GM18519 (cell line): Measurements from ENCODE around the gene FUT8.
"Not testable (repeated sequence)": the region's sequence is repeated elsewhere in the genome, so short reads cannot be mapped to it uniquely, and the experiment has no call there.

ENCODE experiments used
- ATAC-seq: cut with Tn5 transposase; IDR thresholded peaks from one replicate; pipeline ENCODE4 v1.9.1; 2021; ENCODE audit warnings: mild to moderate bottlenecking, moderate library complexity; ENCODE audit not compliant: unreplicated experiment, low FRiP score

Gene FUT8

DNA sequence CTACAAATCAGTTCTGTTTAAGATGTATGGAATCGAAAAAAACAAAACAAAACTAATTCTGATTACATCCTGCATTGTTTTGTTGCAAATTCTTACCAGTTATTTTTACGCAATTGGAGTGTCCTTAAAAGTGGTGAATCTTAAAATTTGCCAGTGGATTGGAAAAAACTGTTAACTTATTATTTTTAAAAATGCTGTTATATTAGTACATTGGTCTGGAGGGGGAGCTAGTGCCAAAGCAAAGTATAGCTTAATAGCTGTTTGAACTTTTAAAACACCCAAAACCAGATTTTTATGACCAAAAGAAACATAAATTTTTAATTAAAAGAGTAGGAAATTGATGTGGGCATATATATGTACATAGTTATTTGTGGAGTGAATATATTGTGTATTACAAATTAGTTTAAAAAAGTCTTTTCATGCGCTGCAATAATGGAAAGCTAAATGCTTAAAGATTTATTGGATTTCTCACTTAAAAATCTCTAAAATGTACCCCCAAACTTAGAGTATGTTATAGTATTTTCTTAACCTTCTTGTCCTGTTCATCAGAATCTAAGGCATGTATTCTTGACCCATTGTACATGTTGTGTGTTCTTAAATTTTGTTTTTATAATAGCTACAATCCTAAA, 2.5 kb downstream of the FUT8 start:
- no peak for ATAC-seq

DNA sequence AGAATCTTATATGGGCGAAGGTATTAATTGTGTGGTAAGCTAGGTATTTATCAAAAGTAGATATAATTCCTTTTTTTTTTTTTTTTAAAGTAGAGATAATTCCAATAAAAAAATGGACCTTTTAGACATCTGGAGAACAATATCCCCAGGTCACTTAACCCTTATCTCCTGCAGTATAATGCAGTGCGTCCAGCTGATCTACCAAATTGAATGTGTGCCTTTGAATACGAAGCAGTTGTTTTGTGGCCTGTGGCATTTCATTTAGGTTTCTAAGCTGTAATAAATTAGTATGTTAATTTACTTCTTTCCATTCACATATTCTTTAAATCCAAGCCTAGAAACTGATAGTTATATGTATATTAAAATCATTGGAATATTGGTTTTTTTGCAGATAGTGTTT, 3.1 kb downstream of the FUT8 start:
- ATAC-seq, result no peak

DNA sequence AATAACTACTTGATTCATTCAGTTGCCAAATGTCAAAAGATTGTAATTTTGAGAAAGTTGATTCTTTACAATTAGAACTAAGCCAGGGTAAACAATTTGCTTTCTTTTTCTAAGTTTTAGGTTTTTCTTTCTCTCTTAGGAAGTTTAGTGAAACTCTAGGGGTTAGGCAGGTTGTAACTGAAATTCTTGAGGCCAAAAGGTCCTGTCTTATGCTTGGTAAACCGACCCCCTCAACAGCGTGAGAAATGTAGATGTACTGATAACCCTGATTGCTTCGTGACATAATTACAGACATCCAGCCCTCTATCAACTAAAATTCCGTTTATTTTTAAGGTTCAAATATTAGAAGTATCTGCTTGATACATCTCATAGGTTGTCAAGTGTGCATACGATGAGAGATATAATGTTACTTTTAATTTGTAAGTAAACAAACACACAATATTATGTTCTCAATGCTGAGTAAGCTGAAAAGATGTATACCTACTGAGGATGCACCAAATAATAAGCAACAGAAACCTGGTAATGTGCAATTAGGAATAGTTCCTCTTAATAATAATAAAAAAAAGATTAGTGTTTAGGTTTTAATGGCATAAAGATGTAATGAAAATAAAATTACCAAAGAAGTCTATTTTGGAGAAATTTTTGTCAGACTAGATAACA, 7.2 kb downstream of the FUT8 start:
- no peak for ATAC-seq

DNA sequence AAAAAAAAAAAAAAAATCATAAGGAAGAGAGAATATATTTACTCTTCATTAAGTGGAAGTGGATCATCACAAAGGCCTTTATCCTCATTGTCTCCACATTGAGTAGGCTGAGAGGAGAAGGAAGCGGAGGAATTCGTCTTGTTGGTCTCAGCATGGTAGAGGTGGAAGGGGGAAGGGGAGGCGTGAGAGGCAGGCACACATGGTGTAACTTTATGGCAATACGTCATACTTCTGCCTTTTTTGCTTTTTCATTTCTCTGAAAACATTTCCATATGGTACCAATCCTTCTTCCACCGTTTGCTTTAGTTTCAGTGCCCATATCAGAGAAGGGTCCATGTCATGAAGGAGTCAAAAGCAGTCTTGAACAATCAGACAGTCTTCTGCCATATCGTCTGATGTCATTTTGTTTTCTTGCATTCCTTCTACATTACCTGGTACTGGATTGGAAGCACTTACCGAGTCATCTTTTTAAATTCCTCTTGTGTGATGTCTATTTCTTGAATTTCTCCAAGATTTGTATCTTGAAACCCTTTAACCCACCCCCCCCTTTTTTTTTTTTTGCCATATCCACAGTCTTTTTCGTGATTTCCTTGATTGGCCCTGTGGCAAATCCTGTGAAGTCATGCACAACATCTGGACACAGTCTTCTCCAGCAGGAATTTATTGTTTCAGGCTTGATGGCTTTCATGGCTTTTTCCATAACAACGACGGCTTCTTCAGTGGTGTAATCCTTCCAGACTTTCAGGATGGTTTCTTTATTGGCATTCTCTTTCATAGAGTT, 8.9 kb downstream of the FUT8 start:
- ATAC-seq, result no peak

DNA sequence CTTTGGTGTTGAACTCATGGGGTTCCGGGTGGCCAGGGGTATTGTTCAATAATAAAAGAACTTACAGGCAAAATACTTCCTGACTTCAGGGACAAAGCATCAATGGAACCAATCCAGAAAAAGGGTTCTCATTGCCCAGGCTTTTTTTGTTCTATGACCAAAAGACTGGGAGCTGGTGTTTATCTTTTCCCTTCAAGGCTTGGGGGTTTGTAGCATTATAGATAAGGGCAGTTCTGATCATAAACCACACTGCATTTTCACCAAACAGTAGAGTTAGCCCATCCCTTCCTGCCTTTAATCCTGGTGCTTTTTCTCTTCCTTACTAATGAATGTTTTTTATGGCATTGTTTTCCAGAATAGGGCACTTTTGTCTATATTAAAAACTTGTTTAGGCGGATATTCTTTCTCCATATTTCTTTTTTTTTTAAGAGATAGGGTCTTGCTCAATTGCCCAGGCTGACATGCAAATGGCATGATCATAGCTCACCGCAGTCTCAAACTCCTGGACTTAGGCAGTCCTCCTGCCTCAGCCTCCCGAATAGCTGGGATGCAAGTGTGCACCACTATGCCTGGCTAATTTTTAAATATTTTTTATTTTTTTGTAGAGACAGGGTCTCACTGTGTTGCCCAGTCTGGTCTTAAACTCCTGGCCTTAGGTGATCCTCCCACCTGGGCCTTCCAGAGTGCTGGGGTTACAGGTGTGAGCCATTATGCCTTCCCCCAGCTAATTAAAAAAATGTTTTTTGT, 9.7 kb downstream of the FUT8 start:
- ATAC-seq, result no peak

DNA sequence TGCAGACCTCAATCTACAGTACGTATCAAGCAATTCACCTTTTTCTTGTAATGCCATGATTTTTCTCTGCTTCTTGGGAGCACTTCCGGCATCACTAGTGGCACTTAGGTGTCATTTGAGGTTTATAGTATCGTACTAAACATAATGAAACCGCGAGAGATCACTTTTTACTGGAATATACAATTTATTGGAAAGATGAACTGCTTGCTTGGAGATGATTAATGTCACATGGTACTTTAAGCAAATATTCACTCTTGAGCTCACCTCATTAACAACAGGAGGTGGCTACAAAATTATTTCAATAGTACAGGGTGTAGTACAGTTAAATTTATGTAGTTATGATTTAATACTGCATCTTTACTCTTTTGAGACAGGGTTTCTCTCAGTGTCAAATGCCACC, 11.5 kb downstream of the FUT8 start:
- ATAC-seq, result no peak

DNA sequence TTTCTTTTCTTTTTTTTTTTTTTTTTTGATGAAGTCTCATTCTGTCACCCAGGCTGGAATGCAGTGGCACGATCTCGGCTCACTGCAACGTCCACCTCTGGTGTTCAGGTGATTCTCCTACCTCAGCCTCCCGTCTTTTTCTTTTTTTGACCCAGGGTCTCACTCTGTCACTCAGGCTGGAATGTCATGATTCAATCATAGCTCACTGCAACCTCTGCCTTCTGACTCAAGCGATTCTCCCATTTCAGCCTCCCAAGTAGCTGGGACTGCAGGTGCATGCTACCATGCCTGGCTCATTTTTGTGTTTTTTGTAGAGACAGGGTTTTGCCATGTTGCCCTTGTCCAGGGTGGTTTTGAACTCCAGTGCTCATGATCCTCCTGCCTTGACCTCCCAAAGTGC, 12.0 kb downstream of the FUT8 start:
- ATAC-seq, result no peak

DNA sequence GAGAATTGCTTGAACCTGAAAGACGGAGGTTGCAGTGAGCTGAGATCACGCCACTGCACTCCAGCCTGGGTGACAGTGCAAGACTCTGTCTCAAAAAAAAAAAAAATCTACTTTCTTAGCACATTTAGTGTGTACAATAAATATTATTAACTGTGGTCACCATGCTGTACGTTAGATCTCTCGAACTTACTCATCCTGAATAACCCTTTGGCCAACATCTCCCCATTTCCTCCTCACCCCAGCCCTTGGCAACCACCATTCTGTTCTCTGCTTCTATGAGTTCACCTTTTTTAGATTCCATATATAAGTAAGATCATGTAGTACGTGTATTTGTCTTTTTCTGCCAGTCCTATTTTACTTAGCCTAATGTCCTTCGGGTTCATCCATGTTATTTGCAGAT, 13.4 kb downstream of the FUT8 start:
- ATAC-seq, result no peak

DNA sequence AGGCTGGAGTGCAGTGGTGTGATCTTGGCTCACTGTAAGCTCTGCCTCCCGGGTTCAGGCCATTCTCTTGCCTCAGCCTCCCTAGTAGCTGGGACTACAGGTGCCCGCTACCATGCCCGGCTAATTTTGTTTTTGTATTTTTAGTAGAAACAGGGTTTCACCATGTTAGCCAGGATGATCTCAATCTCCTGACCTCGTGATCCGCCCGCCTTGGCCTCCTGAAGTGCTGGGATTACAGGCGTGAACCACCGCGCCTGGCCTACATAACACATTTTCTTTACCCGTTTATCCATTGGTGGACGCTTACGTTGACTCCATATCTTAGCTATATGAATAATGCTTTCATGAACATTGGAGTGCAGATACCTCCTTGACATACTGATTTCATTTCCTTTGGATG, 14.4 kb downstream of the FUT8 start:
- ATAC-seq, result not testable (repeated sequence)

DNA sequence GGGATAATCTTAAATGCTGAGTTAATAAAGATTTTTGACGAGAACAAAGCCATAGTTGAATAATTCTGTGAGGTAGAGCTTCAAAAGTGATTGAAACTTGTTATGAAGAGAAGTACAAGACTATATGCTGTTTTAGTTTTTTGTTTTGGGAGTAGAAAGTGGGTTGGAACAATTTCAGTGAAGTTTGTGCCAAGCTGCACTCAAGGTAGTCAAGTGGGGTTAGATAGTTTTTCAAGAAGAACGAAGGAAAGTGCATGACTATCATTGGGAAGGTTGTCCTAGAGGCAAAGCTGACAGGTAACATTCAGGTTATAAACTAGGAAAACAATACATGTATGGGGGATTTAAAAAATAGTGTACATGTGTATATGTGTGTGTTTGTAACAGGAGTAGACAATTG, 16.2 kb downstream of the FUT8 start:
- no peak for ATAC-seq

DNA sequence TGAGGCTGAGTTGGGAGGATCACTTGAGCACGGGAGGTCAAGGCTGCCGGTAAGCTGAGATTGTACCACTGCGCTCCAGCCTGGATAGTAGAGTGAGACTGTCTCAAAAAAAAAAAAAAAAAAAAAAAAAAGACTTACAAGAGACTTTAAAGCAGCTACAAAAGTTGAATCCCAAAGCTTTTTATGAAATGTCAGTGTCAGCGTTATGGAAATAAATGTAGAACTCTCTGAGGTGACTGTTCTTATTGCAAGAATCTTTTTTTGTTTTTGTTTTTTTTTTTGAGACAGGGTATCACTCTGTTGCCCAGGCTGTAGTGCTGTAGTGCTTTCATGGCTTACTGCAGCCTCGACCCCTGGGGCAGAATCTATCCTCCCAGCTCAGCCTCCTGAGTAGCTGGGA, 17.2 kb downstream of the FUT8 start:
- ATAC-seq, result no peak

DNA sequence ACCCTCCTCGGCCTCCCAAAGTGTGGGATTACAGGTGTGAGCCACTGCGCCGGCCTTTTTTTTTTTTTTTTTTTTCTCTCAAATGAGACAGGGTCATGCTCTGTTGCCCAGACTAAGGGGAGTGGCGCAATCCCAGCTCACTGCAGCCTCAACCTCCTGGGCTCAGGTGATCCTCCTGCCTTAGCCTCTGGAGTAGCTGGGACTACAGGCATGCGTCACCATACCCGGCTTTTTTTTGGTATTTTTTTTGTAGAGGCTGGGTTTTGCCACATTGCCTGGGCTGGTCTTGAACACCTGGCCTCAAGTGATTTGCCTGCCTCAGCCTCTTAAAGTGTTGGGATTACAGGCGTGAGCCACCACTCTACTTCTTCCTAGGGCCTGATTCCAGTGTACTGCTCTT, 18.7 kb downstream of the FUT8 start:
- no peak for ATAC-seq

DNA sequence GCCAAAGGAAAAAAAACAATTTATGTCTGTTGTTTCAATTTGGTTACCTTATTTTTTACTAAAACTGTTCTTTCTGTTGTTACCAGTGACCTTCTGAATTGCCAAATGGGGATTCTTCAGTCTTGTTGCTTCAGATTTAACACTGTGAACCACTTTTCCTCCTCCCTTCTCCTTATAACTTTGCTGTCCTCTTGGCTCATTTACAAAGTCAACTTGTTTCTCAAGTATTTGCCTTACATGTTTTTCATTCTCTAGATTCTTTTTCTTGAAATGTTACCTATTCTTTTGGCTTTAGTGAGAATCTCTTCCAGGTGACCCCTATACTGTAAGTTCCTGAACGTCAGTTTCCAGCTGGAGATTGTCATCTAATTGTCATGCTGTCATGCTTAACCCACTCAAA, 19.4 kb downstream of the FUT8 start:
- ATAC-seq, result no peak

DNA sequence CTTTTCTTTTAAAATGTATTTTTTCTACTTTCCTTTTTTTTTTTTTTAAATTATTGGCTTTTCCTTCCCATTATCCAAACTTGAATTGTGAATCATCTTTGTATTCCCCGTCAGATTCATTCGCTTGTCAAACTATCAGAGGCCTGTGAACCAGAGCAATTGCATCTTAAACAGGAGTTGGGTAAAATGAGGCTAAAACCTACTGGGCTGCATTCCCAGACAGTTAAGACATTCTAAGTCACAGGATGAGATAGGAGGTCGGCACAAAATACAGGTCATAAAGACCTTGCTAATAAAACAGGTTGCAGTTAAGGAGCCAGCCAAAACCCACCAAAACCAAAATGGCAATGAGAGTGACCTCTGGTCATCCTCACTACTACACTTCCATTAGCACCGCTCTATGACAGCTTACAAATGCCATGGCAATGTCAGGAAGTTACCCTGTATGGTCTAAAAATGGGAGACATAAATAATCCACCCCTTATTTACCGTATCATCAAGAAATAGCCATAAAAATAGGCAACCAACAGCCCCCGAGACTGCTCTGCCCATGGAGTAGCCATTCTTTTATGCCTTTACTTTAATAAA, 19.9 kb downstream of the FUT8 start:
- no peak for ATAC-seq

DNA sequence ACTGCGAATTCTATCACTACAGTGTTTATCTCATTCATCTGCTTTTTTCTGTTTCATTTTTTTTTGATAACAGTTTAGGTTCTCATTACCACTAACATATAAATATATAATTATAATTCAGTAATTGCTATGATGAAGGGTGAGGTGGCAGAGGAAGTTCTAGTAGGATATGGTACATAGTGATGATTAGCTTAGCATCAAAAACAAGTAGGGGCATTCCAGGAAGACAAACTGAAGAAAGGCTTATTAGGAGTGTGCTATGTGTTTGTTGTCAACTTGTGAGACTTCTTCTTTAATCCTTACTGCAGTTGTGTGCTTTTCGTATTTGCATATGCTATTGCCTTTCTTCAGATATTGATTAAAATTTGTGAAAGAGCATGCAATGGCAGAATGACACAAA, 20.6 kb downstream of the FUT8 start:
- no peak for ATAC-seq

DNA sequence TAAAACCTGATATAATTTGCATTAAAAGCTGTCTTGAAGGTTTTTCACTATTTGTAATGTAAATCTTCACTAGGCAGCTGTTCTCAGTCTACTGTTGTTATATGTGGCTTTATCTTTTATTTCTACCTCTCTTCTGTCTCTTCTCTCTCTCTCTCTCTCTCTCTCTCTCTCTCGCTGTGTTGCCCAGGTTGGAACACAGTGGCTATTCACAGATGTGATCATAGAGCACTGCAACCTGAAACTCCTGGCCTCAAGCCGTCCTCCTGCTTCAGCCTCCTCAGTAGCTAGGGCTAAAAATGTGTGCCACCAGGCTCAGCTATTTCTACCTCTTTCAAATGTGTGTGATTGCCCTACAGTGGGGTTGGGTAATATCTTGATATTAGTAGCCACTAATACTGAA, 21.1 kb downstream of the FUT8 start:
- no peak for ATAC-seq

DNA sequence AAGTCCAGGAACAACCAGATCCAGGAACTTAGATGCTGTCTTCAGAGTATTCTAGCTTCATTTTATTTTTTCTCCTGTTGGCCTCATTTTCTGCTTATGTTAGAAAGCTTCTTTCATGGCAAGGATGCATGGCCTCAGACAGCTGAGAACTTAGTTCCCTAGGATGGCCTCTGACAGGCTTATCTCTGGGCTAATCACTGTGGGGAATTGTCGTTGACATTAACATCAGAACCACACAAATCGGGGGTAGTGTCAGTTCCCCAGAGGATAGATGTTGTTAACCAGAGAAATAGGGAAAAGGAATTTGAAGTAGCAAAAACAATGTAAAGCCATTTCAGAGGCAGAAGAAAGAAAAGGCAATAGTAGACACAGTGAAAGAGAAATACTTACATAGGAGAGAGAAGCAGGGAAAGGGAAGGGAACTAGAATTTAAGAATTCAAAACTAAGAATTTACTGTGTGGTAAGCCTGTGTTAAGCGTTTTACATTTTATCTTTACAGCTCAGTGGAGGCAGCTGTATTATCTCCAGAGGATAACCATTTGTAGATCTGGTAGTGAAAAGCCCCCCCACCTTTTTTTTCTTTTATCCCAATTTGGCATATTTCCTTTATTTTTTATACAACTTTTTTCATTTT, 21.8 kb downstream of the FUT8 start:
- ATAC-seq, result no peak

DNA sequence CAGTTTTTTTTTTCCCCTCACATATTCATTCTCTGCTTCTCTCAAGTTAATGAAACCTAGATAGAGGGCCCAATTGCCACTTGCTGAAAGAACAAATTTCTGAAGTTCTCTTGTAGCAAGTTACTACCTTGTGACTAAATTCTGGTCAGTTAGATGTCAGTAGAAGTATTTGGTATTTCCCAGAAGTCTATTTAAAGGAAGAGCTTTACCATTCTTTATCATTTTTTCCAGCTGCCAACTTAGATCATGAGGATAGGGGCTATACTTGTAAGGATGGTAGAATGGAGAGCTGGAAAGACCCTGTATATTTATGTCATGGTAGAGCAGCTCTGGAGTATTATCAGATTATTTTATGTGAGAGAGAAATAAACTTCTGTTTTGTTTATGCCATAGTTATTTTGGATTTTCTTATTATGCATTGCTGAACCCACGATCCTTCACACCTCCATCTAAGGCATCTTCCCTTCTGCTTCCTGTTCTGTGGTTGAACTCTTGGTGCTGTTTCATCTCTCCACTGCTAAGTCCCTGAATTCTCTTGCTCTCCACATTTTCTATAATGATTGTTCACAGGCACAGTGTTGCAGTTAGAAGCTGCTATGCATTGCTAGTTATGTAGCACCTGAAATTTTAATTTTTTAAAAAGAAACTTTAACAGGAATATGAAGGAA, 25.9 kb downstream of the FUT8 start:
- ATAC-seq, result no peak

DNA sequence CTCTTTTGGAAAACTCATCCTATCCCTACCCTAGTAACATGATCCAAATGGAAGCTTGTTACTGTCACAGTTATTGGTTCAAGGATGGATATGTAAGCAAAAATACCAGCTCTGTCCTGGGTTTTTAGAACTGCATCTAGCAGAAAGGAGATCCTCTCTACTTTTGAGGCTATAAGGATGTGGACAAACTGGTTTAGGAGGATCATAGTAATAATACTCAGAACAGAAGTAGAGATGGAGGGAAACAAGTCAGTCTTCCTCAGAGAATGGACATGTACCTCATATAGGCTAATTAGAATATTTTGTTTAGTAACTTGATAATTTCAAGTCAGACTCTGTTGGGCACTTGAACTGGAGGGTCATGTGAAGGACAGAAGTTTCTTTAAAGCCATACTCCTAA, 26.6 kb downstream of the FUT8 start:
- ATAC-seq, result no peak

DNA sequence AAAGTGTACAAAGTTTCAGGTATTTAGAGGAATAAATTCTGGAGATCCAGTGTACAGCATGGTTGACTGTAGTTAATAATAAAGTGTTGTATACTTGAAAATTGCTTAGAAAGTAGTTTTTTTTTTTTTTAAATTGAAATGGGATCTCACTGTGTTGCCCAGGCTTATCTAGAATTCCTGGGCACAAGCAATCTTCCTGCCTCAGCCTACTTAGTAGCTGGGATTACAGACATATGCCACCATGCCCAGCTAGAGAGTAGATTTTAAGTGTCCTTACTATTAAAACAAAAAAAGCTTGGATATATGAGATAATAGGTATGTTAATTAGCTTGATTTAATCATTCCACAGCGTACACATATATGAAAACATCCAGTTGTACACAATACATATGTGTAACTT, 27.7 kb downstream of the FUT8 start:
- no peak for ATAC-seq
